SH-SY5Y (cell line): Measurements from ENCODE around the gene PROK2.

ENCODE experiments used
- GATA2 ChIP-seq: IDR thresholded peaks from 2 replicates; pipeline ENCODE4 v1.6.1; 2011; ENCODE audit warnings: mild to moderate bottlenecking, low read depth, low read length
- GATA3 ChIP-seq: IDR thresholded peaks from 2 replicates; pipeline ENCODE4 v1.6.1; 2011; ENCODE audit warnings: low read depth, mild to moderate bottlenecking, low read length, moderate library complexity

The PROK2 gene

GRCh38 chr3:71776538-71776937 is 8.4 kb downstream of the PROK2 start:
- TF ChIP-seq GATA3 (no peak), GATA2 (no peak)

- TF ChIP-seq GATA2 (no peak), GATA3 (no peak)
These were observed 13.1 kb downstream of the PROK2 start for GRCh38 chr3:71771884-71772283.

- TF ChIP-seq GATA2 (no peak), GATA3 (no peak)
These were observed 13.8 kb downstream of the PROK2 start for GRCh38 chr3:71771126-71771525.

- no peak for TF ChIP-seq GATA3
- no peak for TF ChIP-seq GATA2
These were observed 21.5 kb downstream of the PROK2 start for GRCh38 chr3:71763426-71763825.

- no peak for TF ChIP-seq GATA2
- no peak for TF ChIP-seq GATA3
These were observed 24.8 kb downstream of the PROK2 start for GRCh38 chr3:71760140-71760539.

GRCh38 chr3:71759401-71759800 is 25.5 kb downstream of the PROK2 start:
- TF ChIP-seq GATA2, result no peak
- no peak for TF ChIP-seq GATA3

- no peak for TF ChIP-seq GATA2
These were observed 26.9 kb downstream of the PROK2 start for GRCh38 chr3:71758091-71758490.

GRCh38 chr3:71754610-71755253 is 30.2 kb downstream of the PROK2 start:
- no peak for TF ChIP-seq GATA2
- no peak for TF ChIP-seq GATA3

GRCh38 chr3:71753701-71754609 is 31.0 kb downstream of the PROK2 start, which contains the start of gene GPR27:
Gene GPR27 (plus strand): TSS chr3:71753855. CDS start chr3:71754050, 195 bp downstream.
- TF ChIP-seq GATA2 (no peak), GATA3 (no peak)

- TF ChIP-seq GATA3 (no peak), GATA2 (no peak)
These were observed 31.9 kb downstream of the PROK2 start for GRCh38 chr3:71752831-71753700.

- TF ChIP-seq GATA3 (no peak), GATA2 (no peak)
These were observed 33.3 kb downstream of the PROK2 start for GRCh38 chr3:71751602-71752001.

- TF ChIP-seq GATA3, result no peak
- no peak for TF ChIP-seq GATA2
These were observed 40.2 kb downstream of the PROK2 start for GRCh38 chr3:71744738-71745137.

GRCh38 chr3:71742621-71743020 is 42.3 kb downstream of the PROK2 start:
- TF ChIP-seq GATA2, result no peak
- TF ChIP-seq GATA3, result no peak

- TF ChIP-seq GATA2 (no peak), GATA3 (no peak)
These were observed 50.1 kb downstream of the PROK2 start for GRCh38 chr3:71734881-71735280.
